BE2C (cell line): ENCODE results near the gene LACC1.

Experiments
- DNase-seq: peaks from one replicate; pipeline ENCODE4 v3.0.0-alpha.2; 2020
- H3K27me3 ChIP-seq: fragments of 250-450 bp; sonication (Bioruptor Pico); 2 replicates; pipeline ENCODE4 v1.5.1; 2020; ENCODE audit warnings: mild to moderate bottlenecking
- H3K36me3 ChIP-seq: fragments of 250-450 bp; sonication (Bioruptor Pico); 2 replicates; pipeline ENCODE4 v1.5.1; 2020; ENCODE audit warnings: mild to moderate bottlenecking
- H3K4me1 ChIP-seq: fragments of 250-450 bp; sonication (Bioruptor Pico); 2 replicates; pipeline ENCODE4 v1.5.1; 2020
- H3K4me3 ChIP-seq: 2 replicates; pipeline ENCODE4 v1.5.1; 2011; ENCODE audit warnings: low read depth, low read length
- H3K9me3 ChIP-seq: fragments of 250-450 bp; sonication (Bioruptor Pico); 2 replicates; pipeline ENCODE4 v1.5.1; 2020
- TF ChIP-seq, protein P1 (sequence below): IDR thresholded peaks from 2 replicates; pipeline ENCODE4 v1.5.1; 2012; ENCODE audit warnings: mild to moderate bottlenecking, low read depth, low read length

The LACC1 gene

DNA sequence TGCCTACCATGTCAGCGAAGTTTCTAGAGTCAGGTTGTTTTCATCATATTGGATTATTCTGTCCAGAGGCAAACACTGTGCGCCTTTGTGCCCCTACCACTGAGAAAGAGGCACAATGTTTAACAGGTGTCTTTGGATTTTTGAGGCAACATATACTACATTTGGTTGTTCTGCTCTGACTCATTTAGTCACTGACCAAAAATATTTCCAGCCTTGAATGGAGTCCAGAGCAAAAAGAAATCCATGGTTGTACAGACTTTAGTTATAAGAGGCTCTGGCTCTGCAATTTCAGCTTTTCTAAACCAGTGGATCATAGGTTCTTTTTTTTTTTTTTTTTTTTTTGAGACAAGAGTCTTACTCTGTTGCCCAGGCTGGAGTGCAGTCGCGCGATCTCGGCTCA is 35.7 kb downstream of the LACC1 start:
- H3K9me3 ChIP-seq: no peaks in the 10 kb centered on the region
- DNase-seq: no peak
- TF ChIP-seq, protein P1, sequence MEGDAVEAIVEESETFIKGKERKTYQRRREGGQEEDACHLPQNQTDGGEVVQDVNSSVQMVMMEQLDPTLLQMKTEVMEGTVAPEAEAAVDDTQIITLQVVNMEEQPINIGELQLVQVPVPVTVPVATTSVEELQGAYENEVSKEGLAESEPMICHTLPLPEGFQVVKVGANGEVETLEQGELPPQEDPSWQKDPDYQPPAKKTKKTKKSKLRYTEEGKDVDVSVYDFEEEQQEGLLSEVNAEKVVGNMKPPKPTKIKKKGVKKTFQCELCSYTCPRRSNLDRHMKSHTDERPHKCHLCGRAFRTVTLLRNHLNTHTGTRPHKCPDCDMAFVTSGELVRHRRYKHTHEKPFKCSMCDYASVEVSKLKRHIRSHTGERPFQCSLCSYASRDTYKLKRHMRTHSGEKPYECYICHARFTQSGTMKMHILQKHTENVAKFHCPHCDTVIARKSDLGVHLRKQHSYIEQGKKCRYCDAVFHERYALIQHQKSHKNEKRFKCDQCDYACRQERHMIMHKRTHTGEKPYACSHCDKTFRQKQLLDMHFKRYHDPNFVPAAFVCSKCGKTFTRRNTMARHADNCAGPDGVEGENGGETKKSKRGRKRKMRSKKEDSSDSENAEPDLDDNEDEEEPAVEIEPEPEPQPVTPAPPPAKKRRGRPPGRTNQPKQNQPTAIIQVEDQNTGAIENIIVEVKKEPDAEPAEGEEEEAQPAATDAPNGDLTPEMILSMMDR: no peak
- H3K4me3 ChIP-seq: no peak overlapping the region
- H3K36me3 ChIP-seq: no peaks in the 10 kb centered on the region
- H3K27me3 ChIP-seq: peaks cover 30% of the 10 kb centered on the region
- no peaks in the 10 kb centered on the region for H3K4me1 ChIP-seq

- TF ChIP-seq, protein P1: no peak
- Histone ChIP-seq H3K36me3 (no peaks in the 10 kb centered on the region), H3K4me3 (no peak overlapping the region), H3K27me3 (peaks cover 43% of the 10 kb centered on the region), H3K4me1 (no peaks in the 10 kb centered on the region), H3K9me3 (no peaks in the 10 kb centered on the region)
- DNase-seq: no peak
These were observed 37.1 kb downstream of the LACC1 start for GRCh38 chr13:43916828-43917227.

- no peaks in the 10 kb centered on the region for H3K9me3 ChIP-seq
- DNase-seq: no peak
These were observed 38.9 kb downstream of the LACC1 start for GRCh38 chr13:43918636-43919035.

GRCh38 chr13:43920965-43921674 is 41.4 kb downstream of the LACC1 start:
- no peak for DNase-seq
- TF ChIP-seq, protein P1: no peak

More at GRCh38 chr13:43918636-43919035, 38.9 kb downstream of the LACC1 start:
- no peak overlapping the region for H3K4me3 ChIP-seq
- TF ChIP-seq, protein P1: no peak
- H3K4me1 ChIP-seq: no peaks in the 10 kb centered on the region
- H3K36me3 ChIP-seq: no peaks in the 10 kb centered on the region
- H3K27me3 ChIP-seq: peaks cover 52% of the 10 kb centered on the region

GRCh38 chr13:43924549-43925245 is 45.0 kb downstream of the LACC1 start:
- Histone ChIP-seq H3K4me1 (no peaks in the 10 kb centered on the region), H3K36me3 (no peaks in the 10 kb centered on the region), H3K9me3 (no peaks in the 10 kb centered on the region), H3K4me3 (no peak overlapping the region), H3K27me3 (peaks cover 40% of the 10 kb centered on the region)
- TF ChIP-seq, protein P1: no peak
- no peak for DNase-seq

More at GRCh38 chr13:43920965-43921674, 41.4 kb downstream of the LACC1 start:
- Histone ChIP-seq H3K4me1 (no peaks in the 10 kb centered on the region), H3K4me3 (no peak overlapping the region), H3K36me3 (no peaks in the 10 kb centered on the region), H3K27me3 (peaks cover 63% of the 10 kb centered on the region), H3K9me3 (no peaks in the 10 kb centered on the region)

DNA sequence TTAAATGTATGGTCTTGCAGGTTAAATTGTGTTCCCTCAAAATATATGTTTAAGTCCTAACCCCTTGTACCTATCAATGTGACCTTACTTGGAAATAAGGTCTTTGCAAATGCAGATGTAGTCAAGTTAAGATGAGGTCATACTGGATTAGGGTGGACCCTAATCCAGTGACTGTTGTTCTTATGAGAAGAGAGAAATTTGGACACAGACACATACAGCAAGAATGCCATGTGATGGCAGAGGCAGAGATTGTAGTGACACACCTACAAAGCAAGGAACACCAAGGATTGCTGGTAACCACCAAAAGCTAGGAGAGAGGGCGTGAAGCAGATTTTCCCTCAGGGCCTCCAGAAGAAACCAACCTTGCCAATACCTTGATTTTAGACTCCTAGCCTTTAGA is 50.2 kb downstream of the LACC1 start:
- DNase-seq: no peak
- no peaks in the 10 kb centered on the region for H3K36me3 ChIP-seq
- no peaks in the 10 kb centered on the region for H3K4me1 ChIP-seq
- H3K9me3 ChIP-seq: no peaks in the 10 kb centered on the region
- TF ChIP-seq, protein P1: no peak
- peaks cover 6% of the 10 kb centered on the region for H3K27me3 ChIP-seq
- no peak overlapping the region for H3K4me3 ChIP-seq
